ENCODE results near the gene HDAC5. TPM values are rescaled to one million over a fixed set of nuclear protein-coding genes. Genes with fewer than 3 reads are reported as not detected.

Gene HDAC5
- 100 to 1,000 TPM in 2 of 4 donors, 10 to 100 TPM in 2; 78.1 to 152 (median 112) TPM for total RNA-seq

DNA sequence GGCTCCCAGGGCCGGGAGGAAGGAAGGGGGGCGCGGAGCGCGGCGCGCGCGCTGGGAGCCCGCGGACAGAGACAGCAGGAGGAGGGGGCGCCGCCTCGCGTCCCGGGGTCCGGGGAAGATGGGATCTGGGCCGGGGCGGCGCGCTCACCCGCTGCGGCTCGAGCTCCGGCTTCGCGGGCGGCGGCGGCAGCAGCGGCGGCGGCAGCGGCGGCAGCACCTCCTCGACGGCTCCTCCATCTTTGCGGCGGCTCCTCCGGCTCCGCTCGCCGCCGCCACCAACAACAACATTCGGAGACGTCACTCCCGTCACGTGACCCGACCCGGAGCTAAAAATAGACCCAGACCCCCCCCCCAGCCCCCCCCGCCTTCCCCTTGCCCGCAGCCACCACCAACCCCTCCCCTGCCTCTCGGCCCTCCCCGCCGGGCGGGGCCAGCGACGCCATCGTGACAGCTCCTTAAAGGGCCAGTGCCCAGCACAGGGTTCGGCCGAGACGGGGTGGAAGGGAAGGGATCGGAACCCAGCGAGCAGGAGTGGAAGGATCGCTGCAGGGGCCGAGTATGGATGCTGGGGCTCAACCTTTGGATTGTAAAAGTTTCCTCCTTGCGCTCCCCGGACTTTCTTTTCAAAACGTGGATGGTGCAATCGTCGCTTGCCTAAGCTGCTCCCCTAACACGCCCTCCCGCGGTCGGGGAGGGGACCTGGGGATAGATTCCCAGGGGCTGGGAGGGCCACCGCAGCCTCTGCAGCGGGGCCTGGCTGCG, at the start of gene HDAC5:
HDAC5 (minus strand) TSS at position 286 of the 762 bp plus-strand sequence. CDS start 6,126 bp downstream, outside the sequence.
- peak within 1 kb of the TSS; percentile 73 to 99 (median 97) for H3K27ac ChIP-seq
- 0% methylated on average over 1 of the region's 78 CpGs; no CpG with 5 or more reads in 1 of the 2 donors for WGBS, 2 donors (ENCODE audit: low coverage in 1 of 2)
- ATAC-seq: peak; percentile 95
- no peaks in the 10 kb centered on the region for H3K27me3 ChIP-seq
- peak within 1 kb of the TSS; percentile 72 to 100 for H3K4me3 ChIP-seq
- H3K9me3 ChIP-seq: no peaks in the 10 kb centered on the region
- H3K36me3 ChIP-seq: no peaks in the 10 kb centered on the region
- H3K4me1 ChIP-seq: peaks cover 0 to 51% (median 29%) of the 10 kb centered on the region in 3 donors
- TF ChIP-seq POLR2AphosphoS5 (IDR thresholded peaks at IDR 0.05) (peak; percentile 75), EP300 (IDR thresholded peaks at IDR 0.05) (no peak), POLR2A (IDR thresholded peaks at IDR 0.05) (peak; percentile 75 to 87)
- TF ChIP-seq, protein P1, sequence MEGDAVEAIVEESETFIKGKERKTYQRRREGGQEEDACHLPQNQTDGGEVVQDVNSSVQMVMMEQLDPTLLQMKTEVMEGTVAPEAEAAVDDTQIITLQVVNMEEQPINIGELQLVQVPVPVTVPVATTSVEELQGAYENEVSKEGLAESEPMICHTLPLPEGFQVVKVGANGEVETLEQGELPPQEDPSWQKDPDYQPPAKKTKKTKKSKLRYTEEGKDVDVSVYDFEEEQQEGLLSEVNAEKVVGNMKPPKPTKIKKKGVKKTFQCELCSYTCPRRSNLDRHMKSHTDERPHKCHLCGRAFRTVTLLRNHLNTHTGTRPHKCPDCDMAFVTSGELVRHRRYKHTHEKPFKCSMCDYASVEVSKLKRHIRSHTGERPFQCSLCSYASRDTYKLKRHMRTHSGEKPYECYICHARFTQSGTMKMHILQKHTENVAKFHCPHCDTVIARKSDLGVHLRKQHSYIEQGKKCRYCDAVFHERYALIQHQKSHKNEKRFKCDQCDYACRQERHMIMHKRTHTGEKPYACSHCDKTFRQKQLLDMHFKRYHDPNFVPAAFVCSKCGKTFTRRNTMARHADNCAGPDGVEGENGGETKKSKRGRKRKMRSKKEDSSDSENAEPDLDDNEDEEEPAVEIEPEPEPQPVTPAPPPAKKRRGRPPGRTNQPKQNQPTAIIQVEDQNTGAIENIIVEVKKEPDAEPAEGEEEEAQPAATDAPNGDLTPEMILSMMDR (IDR thresholded peaks at IDR 0.05): peak in 3 of 4 experiments; percentile 54 to 82 (median 64)

- Histone ChIP-seq H3K4me1 (peaks cover 0 to 49% (median 7%) of the 10 kb centered on the region in 3 donors), H3K9me3 (no peaks in the 10 kb centered on the region), H3K27me3 (no peaks in the 10 kb centered on the region), H3K4me3 (no peak overlapping the region), H3K36me3 (peaks cover 0 to 23% of the 10 kb centered on the region in 2 donors), H3K27ac (peak overlapping the region in 2 of 4 donors; percentile 83 to 91)
- ATAC-seq: no peak
- WGBS, 2 donors (ENCODE audit: low coverage in 1 of 2): 67% methylated on average over 11 of the region's 17 CpGs; no CpG with 5 or more reads in 1 of the 2 donors
- TF ChIP-seq POLR2A (IDR thresholded peaks at IDR 0.05): no peak
- TF ChIP-seq, protein P1 (IDR thresholded peaks at IDR 0.05): no peak
- no peak for TF ChIP-seq POLR2AphosphoS5 (IDR thresholded peaks at IDR 0.05)
- TF ChIP-seq EP300 (IDR thresholded peaks at IDR 0.05): no peak
Observed at GRCh38 chr17:44171931-44172455, 48.6 kb upstream of the HDAC5 start.

DNA sequence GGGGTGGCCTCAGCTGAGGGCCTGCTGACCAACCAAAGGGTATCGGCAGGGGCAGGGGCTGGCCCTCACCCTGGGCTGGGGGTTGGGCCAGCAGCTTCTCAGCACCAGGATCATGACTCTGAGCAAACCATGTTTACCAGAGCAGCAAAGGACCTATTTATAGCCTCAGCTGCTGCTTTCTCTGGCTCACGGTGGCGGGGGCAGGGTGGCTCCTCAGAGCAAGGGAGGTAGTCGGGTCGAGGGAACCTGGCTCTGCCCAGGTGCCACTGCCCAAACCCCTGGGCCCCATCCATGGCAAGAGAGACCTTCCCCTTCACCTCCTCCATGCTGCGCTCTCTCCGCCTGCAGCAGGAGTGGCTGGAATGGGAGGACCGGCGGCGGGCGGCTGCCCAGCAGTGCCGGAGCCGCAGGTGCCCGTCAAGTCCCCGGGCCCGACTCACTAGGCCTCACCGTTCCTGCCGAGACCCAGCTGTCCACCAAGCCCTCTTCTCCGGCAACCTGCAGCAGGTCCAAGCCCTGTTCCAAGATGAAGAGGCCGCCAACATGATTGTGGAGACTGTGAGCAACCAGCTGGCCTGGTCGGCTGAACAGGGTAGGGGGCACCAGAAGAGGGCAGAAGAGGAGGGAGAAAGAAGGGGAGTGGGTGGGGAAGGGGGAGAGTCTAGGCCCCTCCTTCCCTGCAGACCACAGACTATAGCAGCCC, 47.2 kb upstream of the HDAC5 start, which contains the start of gene ASB16:
ASB16 (plus strand) TSS at position 206 of the 703 bp plus-strand sequence; CDS start at position 292, 86 bp downstream.
- H3K27me3 ChIP-seq: no peaks in the 10 kb centered on the region
- H3K9me3 ChIP-seq: no peaks in the 10 kb centered on the region
- H3K27ac ChIP-seq: peak within 1 kb of the TSS; percentile 54 to 91 (median 85)
- no CpG with 5 or more reads among the region's 21 CpGs for WGBS, 2 donors (ENCODE audit: low coverage in 1 of 2)
- peak within 1 kb of the TSS; percentile 29 to 51 for H3K4me3 ChIP-seq
- ATAC-seq: peak; percentile 60
- H3K4me1 ChIP-seq: peaks cover 0 to 49% (median 7%) of the 10 kb centered on the region in 3 donors
- H3K36me3 ChIP-seq: peaks cover 0 to 11% of the 10 kb centered on the region in 2 donors
- TF ChIP-seq, protein P1 (IDR thresholded peaks at IDR 0.05): peak in 1 of 4 experiments; percentile 21
- TF ChIP-seq POLR2AphosphoS5 (IDR thresholded peaks at IDR 0.05): no peak
- TF ChIP-seq POLR2A (IDR thresholded peaks at IDR 0.05): peak in 1 of 2 donors; percentile 20
- no peak for TF ChIP-seq EP300 (IDR thresholded peaks at IDR 0.05)

DNA sequence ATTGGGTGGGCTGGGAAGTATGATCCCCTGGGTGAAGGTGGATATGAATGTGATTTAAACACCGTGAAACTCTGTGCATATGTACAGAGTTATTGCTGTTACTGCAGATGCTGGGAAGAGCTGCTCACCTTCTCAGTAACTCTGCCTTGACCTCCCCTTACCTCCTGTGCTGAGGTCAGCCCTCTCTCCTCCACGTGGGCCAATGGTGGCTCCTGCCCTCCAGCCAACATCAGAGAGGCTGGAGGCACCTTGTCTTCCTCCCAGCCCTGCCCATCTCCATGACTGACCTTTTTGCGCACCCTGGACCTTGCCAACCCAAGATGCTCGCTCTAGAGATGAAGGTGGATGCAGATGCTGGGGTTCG, 46.7 kb upstream of the HDAC5 start:
- Histone ChIP-seq H3K36me3 (peaks cover 0 to 11% of the 10 kb centered on the region in 2 donors), H3K27me3 (no peaks in the 10 kb centered on the region), H3K4me3 (peak overlapping the region in 1 of 2 donors; percentile 51), H3K27ac (peak overlapping the region; percentile 54 to 91 (median 85)), H3K4me1 (peaks cover 0 to 49% (median 7%) of the 10 kb centered on the region in 3 donors), H3K9me3 (no peaks in the 10 kb centered on the region)
- ATAC-seq: no peak
- 0 to 6% methylated on average over 1 to 2 of the region's 5 CpGs for WGBS, 2 donors (ENCODE audit: low coverage in 1 of 2)
- TF ChIP-seq EP300 (IDR thresholded peaks at IDR 0.05) (no peak), POLR2AphosphoS5 (IDR thresholded peaks at IDR 0.05) (no peak), POLR2A (IDR thresholded peaks at IDR 0.05) (no peak)
- TF ChIP-seq, protein P1 (IDR thresholded peaks at IDR 0.05): no peak
